NCI-H226 (cell line): ENCODE data around the gene MAGI2.
"Not testable (repeated sequence)": the region's sequence is repeated elsewhere in the genome, so short reads cannot be mapped to it uniquely, and the experiment has no call there.

ENCODE experiments used
- DNase-seq: peaks from one replicate; pipeline ENCODE4 v3.0.0-alpha.2; 2015

The MAGI2 gene

GRCh38 chr7:79011921-79012320, 441.5 kb downstream of the MAGI2 start:
- no peak for DNase-seq

GRCh38 chr7:79009647-79010046, 443.8 kb downstream of the MAGI2 start:
- no peak for DNase-seq

GRCh38 chr7:79008786-79009185, 444.7 kb downstream of the MAGI2 start:
- DNase-seq = no peak

- DNase-seq = no peak
These were observed 457.5 kb downstream of the MAGI2 start for GRCh38 chr7:78996013-78996412.

GRCh38 chr7:78993341-78993740, 460.1 kb downstream of the MAGI2 start:
- DNase-seq = no peak

GRCh38 chr7:78985509-78985908, 468.0 kb downstream of the MAGI2 start:
- DNase-seq = no peak

- no peak for DNase-seq
These were observed 470.0 kb downstream of the MAGI2 start for GRCh38 chr7:78983483-78983882.

- no peak for DNase-seq
These were observed 483.0 kb downstream of the MAGI2 start for GRCh38 chr7:78970440-78970916.

- DNase-seq = no peak
These were observed 484.5 kb downstream of the MAGI2 start for GRCh38 chr7:78968951-78969350.

GRCh38 chr7:78967561-78967960, 485.9 kb downstream of the MAGI2 start:
- DNase-seq = not testable (repeated sequence)

GRCh38 chr7:78967046-78967445, 486.4 kb downstream of the MAGI2 start:
- DNase-seq = no peak

- DNase-seq = no peak
These were observed 494.0 kb downstream of the MAGI2 start for GRCh38 chr7:78959477-78959876.

- no peak for DNase-seq
These were observed 498.1 kb downstream of the MAGI2 start for GRCh38 chr7:78955329-78955728.

- DNase-seq = no peak
These were observed 499.6 kb downstream of the MAGI2 start for GRCh38 chr7:78953726-78954363.

GRCh38 chr7:78953090-78953489, 500.4 kb downstream of the MAGI2 start:
- no peak for DNase-seq

GRCh38 chr7:78939669-78940068, 513.8 kb downstream of the MAGI2 start:
- DNase-seq = no peak

GRCh38 chr7:78924581-78924980, 528.9 kb downstream of the MAGI2 start:
- DNase-seq = no peak

GRCh38 chr7:78912781-78913180, 540.7 kb downstream of the MAGI2 start:
- peak; percentile 16 for DNase-seq

- DNase-seq = no peak
These were observed 546.7 kb downstream of the MAGI2 start for GRCh38 chr7:78906735-78907134.

GRCh38 chr7:78905436-78905835, 548.0 kb downstream of the MAGI2 start:
- DNase-seq = no peak

- DNase-seq = no peak
These were observed 548.5 kb downstream of the MAGI2 start for GRCh38 chr7:78904983-78905382.

GRCh38 chr7:78901566-78901965, 551.9 kb downstream of the MAGI2 start:
- no peak for DNase-seq

- DNase-seq = no peak
These were observed 552.7 kb downstream of the MAGI2 start for GRCh38 chr7:78900806-78901205.

GRCh38 chr7:78895393-78895792, 558.1 kb downstream of the MAGI2 start:
- DNase-seq = no peak

GRCh38 chr7:78879206-78879605, 574.3 kb downstream of the MAGI2 start:
- DNase-seq = no peak
